Muscle of arm (tissue), 14 donors: ENCODE measurements around the gene NPY4R2. TPM values are rescaled to one million over a fixed set of nuclear protein-coding genes. Genes with fewer than 3 reads are reported as not detected.
"Not testable (repeated sequence)": the region's sequence is repeated elsewhere in the genome, so short reads cannot be mapped to it uniquely, and the experiment has no call there.

ENCODE experiments used
- DNase-seq: peaks from one replicate; pipeline ENCODE4 v3.0.0-alpha.2; 2013
- long read RNA-seq, 11 donors: transcript quantifications; one replicate each; lab custom pipeline, GENCODE V29; 2026
- polyA plus RNA-seq, 12 donors: library from polyadenylated mRNA; unstranded; fragments of 120-200 nt; gene quantifications; one replicate each; pipeline ENCODE4 v1.2.1, GENCODE V29; 2013; ENCODE audit not compliant: insufficient read length in 12 of 12

Gene NPY4R2
- under 1 TPM in 3 of 12 donors, not detected in 9; 0.12 to 0.34 (median 0.21) TPM for polyA plus RNA-seq
- long read RNA-seq, donor 1, result 0 reads
- long read RNA-seq, donor 2, result 0 reads
- long read RNA-seq, donor 3, result 0 reads
- long read RNA-seq, donor 4, result 0 reads
- long read RNA-seq, donor 5, result 0 reads
- long read RNA-seq, donor 6, result 0 reads
- long read RNA-seq, donor 7, result 0 reads
- long read RNA-seq, donor 8, result 0 reads
- long read RNA-seq, donor 9, result 0 reads
- long read RNA-seq, donor 10, result 0 reads
- long read RNA-seq, donor 11, result 0 reads

GRCh38 chr10:47918475-47918874, at the start of gene NPY4R2:
NPY4R2 (plus strand) TSS chr10:47918662; CDS start chr10:47921988, 3,326 bp downstream.
- DNase-seq, result not testable (repeated sequence)

GRCh38 chr10:47870887-47871286, 47.6 kb upstream of the NPY4R2 start:
- not testable (repeated sequence) for DNase-seq

DNA sequence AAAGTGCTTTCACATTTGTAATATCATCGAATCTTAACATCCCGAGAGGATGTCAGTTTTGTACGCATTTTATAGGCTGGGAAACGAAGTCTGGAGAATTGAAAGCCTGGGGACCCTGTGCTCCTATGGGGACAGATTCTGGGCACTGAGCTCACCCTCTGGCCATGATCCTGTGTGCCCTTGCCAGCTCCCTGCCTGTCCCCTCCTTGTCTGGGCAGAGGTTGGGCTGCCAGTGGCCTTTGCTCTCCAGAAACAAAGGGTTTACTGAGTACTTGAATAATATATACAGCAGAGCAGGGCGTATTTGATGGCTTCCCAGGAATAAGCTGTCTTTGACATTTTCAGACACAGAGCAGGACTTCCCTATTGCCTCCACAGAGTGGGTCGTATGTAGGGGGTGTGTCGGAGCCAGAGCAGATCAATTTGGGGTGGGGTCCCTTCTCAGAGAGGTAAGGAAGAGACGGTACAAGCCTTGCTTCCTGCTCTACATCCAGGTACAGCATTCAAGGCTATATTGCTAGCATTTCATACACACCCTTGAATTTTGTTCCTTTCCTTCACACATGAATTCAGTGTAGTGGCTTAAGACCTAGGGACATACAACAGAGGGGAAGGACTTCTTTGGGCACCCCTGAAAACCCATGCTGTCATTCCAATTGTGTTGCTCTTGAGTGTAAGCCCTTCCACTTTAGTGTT, 46.8 kb upstream of the NPY4R2 start:
- DNase-seq, result not testable (repeated sequence)

- not testable (repeated sequence) for DNase-seq
Observed at GRCh38 chr10:47872236-47872635, 46.2 kb upstream of the NPY4R2 start.

GRCh38 chr10:47884239-47884638, 34.2 kb upstream of the NPY4R2 start:
- DNase-seq, result not testable (repeated sequence)

DNA sequence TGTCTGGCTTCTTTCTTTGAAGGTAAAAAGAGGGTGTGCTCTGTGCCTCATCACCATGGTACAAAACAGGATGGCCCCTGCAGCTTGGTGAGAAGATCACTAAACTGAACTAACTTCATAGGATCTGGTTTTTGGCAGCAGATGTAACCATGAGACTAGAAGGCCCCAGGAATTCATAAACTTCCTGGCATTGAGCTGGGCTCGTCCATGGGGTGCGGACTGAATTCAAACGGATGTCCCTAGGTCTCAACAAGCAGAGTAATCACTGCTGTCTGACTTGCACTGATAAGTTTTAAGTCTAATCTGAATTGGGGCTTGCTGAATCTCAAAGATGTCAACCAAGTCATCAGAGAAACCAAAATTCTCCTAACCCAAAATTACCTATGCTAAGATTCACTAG, 33.5 kb upstream of the NPY4R2 start:
- not testable (repeated sequence) for DNase-seq

- not testable (repeated sequence) for DNase-seq
Observed at GRCh38 chr10:47886356-47886755, 32.1 kb upstream of the NPY4R2 start.

GRCh38 chr10:47886827-47887226, 31.6 kb upstream of the NPY4R2 start:
- DNase-seq, result not testable (repeated sequence)

- not testable (repeated sequence) for DNase-seq
Observed at GRCh38 chr10:47890737-47891136, 27.7 kb upstream of the NPY4R2 start.

- not testable (repeated sequence) for DNase-seq
Observed at GRCh38 chr10:47892494-47893261, 25.8 kb upstream of the NPY4R2 start.

GRCh38 chr10:47894571-47894970, 23.9 kb upstream of the NPY4R2 start:
- DNase-seq, result not testable (repeated sequence)

- DNase-seq, result not testable (repeated sequence)
Observed at GRCh38 chr10:47897813-47898212, 20.6 kb upstream of the NPY4R2 start.

DNA sequence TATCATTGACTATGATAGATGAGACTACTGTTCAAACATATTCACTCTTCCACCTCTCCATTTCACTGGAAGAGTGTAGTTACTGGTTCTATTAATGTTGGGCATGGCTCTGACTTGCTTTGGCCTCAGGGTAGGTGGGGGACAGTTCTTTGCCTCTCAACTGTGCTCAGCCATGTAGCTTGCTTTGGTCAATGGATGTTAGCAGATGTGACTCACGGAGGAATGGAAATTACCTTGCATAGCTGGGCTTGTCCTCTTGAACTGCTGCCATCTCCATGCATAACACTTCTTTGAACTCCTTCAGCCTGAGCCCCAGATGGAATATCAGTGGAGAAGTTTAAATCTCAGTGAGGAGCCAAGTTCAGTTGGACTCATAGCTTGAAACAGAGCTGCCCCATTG, 9.1 kb upstream of the NPY4R2 start:
- not testable (repeated sequence) for DNase-seq

GRCh38 chr10:47910486-47910885, 8.0 kb upstream of the NPY4R2 start:
- not testable (repeated sequence) for DNase-seq

GRCh38 chr10:47914052-47914451, 4.4 kb upstream of the NPY4R2 start:
- DNase-seq, result not testable (repeated sequence)

GRCh38 chr10:47915849-47916548, 2.5 kb upstream of the NPY4R2 start:
- not testable (repeated sequence) for DNase-seq

DNA sequence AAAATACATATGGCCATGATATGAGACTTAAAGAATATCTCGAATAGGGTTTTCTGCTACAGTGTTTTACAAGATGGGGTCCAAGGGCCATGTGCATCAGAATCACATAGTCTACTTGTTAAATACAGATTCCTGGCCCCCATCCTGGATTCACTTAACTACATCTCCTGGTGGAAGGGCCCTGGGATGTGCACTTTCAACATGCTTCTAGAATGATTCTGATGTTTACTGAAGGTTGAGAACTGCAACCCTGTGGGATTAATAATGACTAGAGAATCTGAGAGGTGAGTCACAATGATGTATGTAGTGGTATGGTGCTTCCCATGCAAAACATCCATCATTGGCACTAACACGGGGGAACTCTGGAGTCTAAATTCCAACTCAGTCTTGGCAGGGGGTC, 2.1 kb downstream of the NPY4R2 start:
- not testable (repeated sequence) for DNase-seq

DNA sequence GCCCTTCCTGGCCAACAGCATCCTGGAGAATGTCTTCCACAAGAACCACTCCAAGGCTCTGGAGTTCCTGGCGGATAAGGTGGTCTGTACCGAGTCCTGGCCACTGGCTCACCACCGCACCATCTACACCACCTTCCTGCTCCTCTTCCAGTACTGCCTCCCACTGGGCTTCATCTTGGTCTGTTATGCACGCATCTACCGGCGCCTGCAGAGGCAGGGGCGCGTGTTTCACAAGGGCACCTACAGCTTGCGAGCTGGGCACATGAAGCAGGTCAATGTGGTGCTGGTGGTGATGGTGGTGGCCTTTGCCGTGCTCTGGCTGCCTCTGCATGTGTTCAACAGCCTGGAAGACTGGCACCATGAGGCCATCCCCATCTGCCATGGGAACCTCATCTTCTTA, 4.0 kb downstream of the NPY4R2 start:
- not testable (repeated sequence) for DNase-seq

- DNase-seq, result not testable (repeated sequence)
Observed at GRCh38 chr10:47924628-47925027, 6.2 kb downstream of the NPY4R2 start.

DNA sequence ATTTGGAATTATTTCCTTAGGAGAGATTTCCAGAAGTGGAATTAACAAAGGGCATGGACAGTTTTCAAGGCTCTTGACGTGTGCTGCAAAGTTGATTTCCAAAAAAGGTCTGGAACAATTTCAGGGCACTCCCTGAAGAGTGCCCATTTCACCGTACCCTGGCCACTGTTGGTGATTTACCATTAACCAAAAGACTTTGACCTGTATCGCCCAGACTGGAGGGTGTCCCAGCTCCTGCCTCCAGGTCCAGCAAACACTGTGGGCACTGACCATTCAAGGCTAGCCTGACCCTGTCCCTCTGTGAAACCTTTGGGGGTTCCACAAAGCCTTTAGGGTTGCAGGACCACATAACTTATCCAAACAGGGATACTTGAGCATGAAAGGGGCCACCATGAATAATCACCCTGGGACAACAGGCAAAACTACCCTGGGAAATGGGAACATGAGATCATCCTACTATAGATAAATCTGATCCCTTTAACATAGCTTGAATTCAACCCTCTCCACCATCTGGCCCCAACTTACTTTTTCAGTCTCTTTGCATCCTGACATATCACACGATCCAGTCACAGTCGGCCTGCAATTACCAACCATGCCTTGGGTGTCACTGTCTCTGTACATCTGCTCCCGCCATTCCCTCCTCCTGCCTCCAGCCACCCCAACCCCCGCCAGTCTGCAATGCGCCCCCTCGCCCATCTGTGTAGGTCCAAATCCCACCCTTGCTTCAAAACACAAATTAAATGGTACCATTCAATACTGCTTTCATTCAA, 8.9 kb downstream of the NPY4R2 start:
- DNase-seq, result not testable (repeated sequence)

DNA sequence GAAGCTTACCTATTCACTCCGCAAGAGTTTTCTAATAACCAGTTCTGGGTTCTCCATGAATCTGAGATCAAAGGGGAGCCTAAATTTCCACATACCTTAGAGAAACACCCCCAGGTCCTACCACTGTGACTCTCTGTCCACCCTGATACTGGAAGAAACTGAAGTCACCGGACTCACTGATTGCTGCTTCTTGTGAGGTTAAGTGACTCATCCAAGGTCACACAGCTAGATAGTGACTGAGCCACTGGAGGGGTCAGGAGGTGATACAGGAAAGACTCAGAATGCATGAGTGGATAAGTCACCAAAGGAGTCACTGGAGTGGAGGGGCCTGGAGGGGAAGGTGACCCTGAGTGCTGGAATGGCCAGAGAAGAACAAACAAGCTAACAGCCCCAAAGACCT, 9.8 kb downstream of the NPY4R2 start:
- not testable (repeated sequence) for DNase-seq
